Glutamatergic neuron (in vitro differentiated cells): ENCODE measurements around the gene NMT2. TPM values are rescaled to one million over a fixed set of nuclear protein-coding genes. Genes with fewer than 3 reads are reported as not detected.

Source experiments
- DNase-seq: peaks from one replicate; pipeline ENCODE4 v3.0.0; 2022
- H3K27ac Mint-ChIP-seq: one replicate; pipeline ENCODE4 v1.8.0; 2020; ENCODE audit warnings: mild to moderate bottlenecking, mixed read lengths, inconsistent platforms; ENCODE audit not compliant: unreplicated experiment
- H3K27me3 Mint-ChIP-seq: one replicate; pipeline ENCODE4 v1.8.0; 2020; ENCODE audit warnings: mild to moderate bottlenecking, moderate library complexity, mixed read lengths, inconsistent platforms; ENCODE audit not compliant: unreplicated experiment
- H3K36me3 Mint-ChIP-seq: one replicate; pipeline ENCODE4 v1.8.0; 2020; ENCODE audit warnings: mild to moderate bottlenecking, mixed read lengths, inconsistent platforms; ENCODE audit not compliant: unreplicated experiment
- H3K4me1 Mint-ChIP-seq: one replicate; pipeline ENCODE4 v1.8.0; 2020; ENCODE audit warnings: mild to moderate bottlenecking, low read depth, mixed read lengths, inconsistent platforms; ENCODE audit not compliant: unreplicated experiment
- H3K4me3 Mint-ChIP-seq: one replicate; pipeline ENCODE4 v1.8.0; 2020; ENCODE audit warnings: mild to moderate bottlenecking, mixed read lengths, inconsistent platforms; ENCODE audit not compliant: unreplicated experiment
- H3K9me3 Mint-ChIP-seq: one replicate; pipeline ENCODE4 v1.8.0; 2020; ENCODE audit warnings: mild to moderate bottlenecking, moderate library complexity, mixed read lengths, inconsistent platforms; ENCODE audit not compliant: unreplicated experiment
- total RNA-seq: library from RNA; stranded (reverse); fragmentation: NEBNext Ultra II Directional; extraction: Animal tissue kit (Norgen Biotek cat#: 25700); gene quantifications from one replicate; pipeline ENCODE4 v1.2.1, GENCODE V29; 2021; ENCODE audit not compliant: unreplicated experiment
- TF ChIP-seq, protein P1 (sequence below): fragments of 200-600 bp; sonication (generic); IDR thresholded peaks from one replicate; pipeline ENCODE4 v1.5.0; 2021; ENCODE audit not compliant: partially characterized antibody, unreplicated experiment

Gene NMT2
- total RNA-seq, 1 donor from 2014 or later, result 33.4 TPM

DNA sequence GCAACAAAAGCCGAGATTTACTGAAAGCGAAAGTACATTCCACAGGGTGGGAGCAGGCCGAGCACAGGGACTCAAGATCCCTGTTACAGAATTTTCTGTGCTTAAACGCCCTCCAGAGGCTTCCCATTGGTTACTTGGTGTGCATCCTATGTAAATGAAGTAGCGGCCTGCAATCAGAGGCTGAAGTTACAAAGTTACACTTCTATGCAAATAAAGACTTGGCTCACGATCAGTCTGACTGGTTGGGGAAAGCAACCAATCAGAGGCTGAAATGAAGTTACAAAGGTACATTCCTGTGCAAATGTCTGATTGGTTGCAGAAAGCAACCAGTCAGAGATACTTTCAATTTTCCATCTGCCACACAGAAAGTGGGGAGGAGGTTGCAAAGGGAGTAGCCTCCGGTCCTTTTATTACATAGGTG lies 84.0 kb downstream of the NMT2 start:
- H3K4me1 Mint-ChIP-seq, result no peaks in the 10 kb centered on the region
- H3K27ac Mint-ChIP-seq, result no peak overlapping the region
- no peaks in the 10 kb centered on the region for H3K9me3 Mint-ChIP-seq
- TF ChIP-seq, protein P1, sequence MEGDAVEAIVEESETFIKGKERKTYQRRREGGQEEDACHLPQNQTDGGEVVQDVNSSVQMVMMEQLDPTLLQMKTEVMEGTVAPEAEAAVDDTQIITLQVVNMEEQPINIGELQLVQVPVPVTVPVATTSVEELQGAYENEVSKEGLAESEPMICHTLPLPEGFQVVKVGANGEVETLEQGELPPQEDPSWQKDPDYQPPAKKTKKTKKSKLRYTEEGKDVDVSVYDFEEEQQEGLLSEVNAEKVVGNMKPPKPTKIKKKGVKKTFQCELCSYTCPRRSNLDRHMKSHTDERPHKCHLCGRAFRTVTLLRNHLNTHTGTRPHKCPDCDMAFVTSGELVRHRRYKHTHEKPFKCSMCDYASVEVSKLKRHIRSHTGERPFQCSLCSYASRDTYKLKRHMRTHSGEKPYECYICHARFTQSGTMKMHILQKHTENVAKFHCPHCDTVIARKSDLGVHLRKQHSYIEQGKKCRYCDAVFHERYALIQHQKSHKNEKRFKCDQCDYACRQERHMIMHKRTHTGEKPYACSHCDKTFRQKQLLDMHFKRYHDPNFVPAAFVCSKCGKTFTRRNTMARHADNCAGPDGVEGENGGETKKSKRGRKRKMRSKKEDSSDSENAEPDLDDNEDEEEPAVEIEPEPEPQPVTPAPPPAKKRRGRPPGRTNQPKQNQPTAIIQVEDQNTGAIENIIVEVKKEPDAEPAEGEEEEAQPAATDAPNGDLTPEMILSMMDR, result no peak
- H3K36me3 Mint-ChIP-seq, result no peaks in the 10 kb centered on the region
- no peaks in the 10 kb centered on the region for H3K27me3 Mint-ChIP-seq
- no peak overlapping the region for H3K4me3 Mint-ChIP-seq
- DNase-seq, result no peak

DNA sequence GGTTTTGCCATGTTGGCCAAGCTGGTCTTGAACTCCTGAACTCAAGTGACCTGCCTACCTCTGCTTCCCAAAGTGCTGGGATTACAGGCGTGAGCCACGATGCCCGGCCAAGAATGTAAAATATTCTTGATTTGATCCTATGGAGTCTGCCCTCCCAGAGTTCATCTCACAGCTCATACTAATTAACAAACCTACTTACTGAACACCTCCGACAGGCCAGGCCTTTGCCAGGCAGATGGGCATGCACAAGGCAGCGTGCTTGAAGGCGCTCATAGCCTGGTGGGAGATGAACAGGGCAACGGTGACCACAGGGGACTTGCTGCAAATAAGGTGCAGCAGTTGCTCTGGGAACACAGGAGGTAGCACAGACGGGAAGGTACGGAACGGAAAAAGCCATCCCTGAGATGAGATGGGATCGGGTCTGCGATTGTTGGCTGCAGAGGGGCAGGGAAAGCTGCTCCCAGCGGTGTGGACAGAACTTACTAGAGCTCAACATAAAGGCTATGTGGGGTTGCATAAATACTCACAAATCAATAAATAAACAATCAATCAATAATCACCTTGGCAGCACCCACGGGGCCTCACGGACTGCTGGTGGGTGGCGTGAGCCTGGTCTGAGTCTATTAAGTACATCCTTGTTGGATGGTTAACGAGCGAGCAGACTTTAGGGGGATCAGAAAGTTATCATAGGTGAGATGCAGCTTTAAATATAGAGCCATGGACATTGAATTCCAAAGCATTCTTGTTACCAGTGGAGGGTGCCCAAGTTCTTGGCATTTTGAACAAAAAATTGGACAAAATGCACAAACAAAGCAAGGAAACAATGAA lies 84.6 kb downstream of the NMT2 start:
- TF ChIP-seq, protein P1, result no peak
- DNase-seq, result no peak
- no peaks in the 10 kb centered on the region for H3K27me3 Mint-ChIP-seq
- no peak overlapping the region for H3K4me3 Mint-ChIP-seq
- no peaks in the 10 kb centered on the region for H3K4me1 Mint-ChIP-seq
- no peaks in the 10 kb centered on the region for H3K36me3 Mint-ChIP-seq
- H3K9me3 Mint-ChIP-seq, result no peaks in the 10 kb centered on the region
- H3K27ac Mint-ChIP-seq, result no peak overlapping the region

DNA sequence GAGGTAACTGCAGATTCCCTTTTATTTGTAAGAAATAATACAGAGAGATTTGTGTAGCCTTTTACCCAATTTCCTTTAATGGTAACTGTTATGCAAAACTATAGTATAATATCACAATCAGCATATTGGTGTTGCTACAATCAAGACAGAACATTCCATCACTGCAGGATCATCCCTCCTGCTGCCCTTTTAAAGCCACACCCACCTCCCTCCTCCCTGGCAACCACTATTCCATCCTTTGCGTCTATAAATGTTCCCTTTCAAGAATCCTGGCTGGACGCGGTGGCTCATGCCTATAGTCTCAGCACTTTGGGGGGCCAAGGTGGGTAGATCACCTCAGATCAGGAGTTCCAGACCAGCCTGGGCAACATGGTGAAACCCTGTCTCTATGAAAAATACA lies 93.1 kb downstream of the NMT2 start:
- TF ChIP-seq, protein P1, result no peak
- DNase-seq, result no peak
- H3K9me3 Mint-ChIP-seq, result no peaks in the 10 kb centered on the region
- no peaks in the 10 kb centered on the region for H3K27me3 Mint-ChIP-seq
- peaks cover 4% of the 10 kb centered on the region for H3K36me3 Mint-ChIP-seq
- no peaks in the 10 kb centered on the region for H3K4me1 Mint-ChIP-seq
- no peak overlapping the region for H3K4me3 Mint-ChIP-seq
- no peak overlapping the region for H3K27ac Mint-ChIP-seq

DNA sequence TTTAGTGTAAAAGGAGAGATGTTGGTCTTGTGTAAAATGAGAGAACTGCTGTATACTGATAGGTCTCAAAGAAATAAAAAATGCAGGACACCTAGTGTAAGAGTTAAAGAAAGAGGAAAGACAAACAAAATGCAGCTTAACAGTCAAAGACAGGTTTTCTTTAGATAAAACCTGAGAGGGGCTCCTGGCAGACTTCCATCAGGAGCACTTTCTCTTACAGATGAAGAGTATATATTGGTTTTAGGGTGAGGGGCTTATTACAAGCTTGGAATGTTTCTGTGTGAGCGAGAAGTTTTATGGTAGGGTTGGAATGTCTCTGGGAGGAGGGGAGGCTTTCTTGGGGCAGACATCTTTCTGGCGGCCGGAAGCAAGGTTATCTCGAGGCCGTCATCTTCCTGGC lies 96.1 kb downstream of the NMT2 start:
- peaks cover 4% of the 10 kb centered on the region for H3K36me3 Mint-ChIP-seq
- H3K4me3 Mint-ChIP-seq, result no peak overlapping the region
- H3K27me3 Mint-ChIP-seq, result no peaks in the 10 kb centered on the region
- no peak overlapping the region for H3K27ac Mint-ChIP-seq
- DNase-seq, result no peak
- H3K4me1 Mint-ChIP-seq, result no peaks in the 10 kb centered on the region
- no peaks in the 10 kb centered on the region for H3K9me3 Mint-ChIP-seq
- TF ChIP-seq, protein P1, result no peak

DNA sequence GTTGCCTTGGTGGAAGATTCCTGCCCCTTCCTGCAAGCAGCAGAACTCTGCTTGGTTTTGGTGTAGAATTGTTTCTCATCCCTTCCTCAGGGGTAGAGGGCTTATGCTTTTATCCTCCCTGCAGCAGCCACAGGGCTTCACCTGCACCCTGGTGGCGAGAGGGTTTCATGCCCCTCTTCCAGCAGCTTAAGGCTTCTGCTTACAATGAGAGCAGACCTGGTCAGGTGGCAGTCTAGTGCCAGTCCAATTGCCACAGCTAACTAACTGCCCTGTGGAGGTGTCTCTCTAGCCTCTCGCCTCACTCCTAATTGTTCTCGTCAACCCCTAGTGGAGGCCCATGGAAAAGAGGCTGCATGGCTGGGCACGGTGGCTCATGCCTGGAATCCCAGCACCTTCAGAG lies 99.3 kb downstream of the NMT2 start:
- Mint-ChIP-seq H3K27ac (no peak overlapping the region), H3K4me1 (no peaks in the 10 kb centered on the region), H3K9me3 (no peaks in the 10 kb centered on the region), H3K27me3 (no peaks in the 10 kb centered on the region), H3K36me3 (peaks cover 9% of the 10 kb centered on the region), H3K4me3 (no peak overlapping the region)
- TF ChIP-seq, protein P1, result no peak
- DNase-seq, result no peak
